GM12878 (cell line): ENCODE measurements around the gene EAF1. TPM values are rescaled to one million over a fixed set of nuclear protein-coding genes. Genes with fewer than 3 reads are reported as not detected.

ENCODE experiments used
- ATAC-seq: fragments of 200-7000 bp; cut with Tn5 transposase; 3 replicates; pipeline ENCODE4 v1.9.1; 2020; ENCODE audit warnings: mild to moderate bottlenecking, moderate library complexity
- BruUV-seq: library from RNA; stranded (reverse); fragments of 400-500 nt; replicated peaks from 2 replicates; lab custom pipeline; 2021; lab: Mats Ljungman, UMichigan
- CTCF ChIA-PET: fragments of 300-600 bp; sonication (Branson Sonifier 250); formaldehyde crosslinking; extraction: SDS; loops from one replicate; lab custom pipeline; 2021; ENCODE audit warnings: inconsistent platforms; lab: Yijun Ruan, JAX
- POLR2A ChIA-PET: fragments of 350-600 bp; formaldehyde crosslinking; extraction: SDS; loops from one replicate; lab custom pipeline; 2021; ENCODE audit warnings: inconsistent platforms; lab: Charles Lee
- RAD21 ChIA-PET: fragments of 300-600 bp; sonication (Branson Sonifier 250); formaldehyde crosslinking; loops from one replicate; lab custom pipeline; 2023; ENCODE audit warnings: antibody characterized with exemption; ENCODE audit not compliant: unreplicated experiment; lab: Charles Lee
- SMC1A ChIA-PET: fragments of 300-600 bp; sonication (Branson Sonifier 250); formaldehyde crosslinking; loops from one replicate; lab custom pipeline; 2023; ENCODE audit not compliant: unreplicated experiment, uncharacterized antibody; lab: Charles Lee
- DNase-seq: peaks from one replicate; pipeline ENCODE4 v3.0.0-alpha.2; 2011; ENCODE audit warnings: low read depth, low spot score
- FAIRE-seq: peaks from 3 replicates; lab custom pipeline; 2011; peaks lifted over from hg19 to GRCh38; lab: Jason Lieb, UNC
- H2AFZ ChIP-seq: 2 replicates; pipeline ENCODE4 v1.6.0; 2011; ENCODE audit warnings: low read depth, low read length, control low read depth; ENCODE audit not compliant: control insufficient read depth
- H3K27ac ChIP-seq: 2 replicates; pipeline ENCODE4 v1.5.1; 2011; ENCODE audit warnings: control low read depth; ENCODE audit not compliant: control insufficient read depth, insufficient read depth
- H3K27me3 ChIP-seq, 2 experiments: replicated peaks in 1 of 2; 2 replicates each; pipeline versions ENCODE4 v1.6.0 to v1.6.1; 2011; ENCODE audit warnings: low read length in 1 of 2; ENCODE audit not compliant: control insufficient read depth in 2 of 2, insufficient read depth in 2 of 2
- H3K36me3 ChIP-seq, 2 experiments: 2 replicates each; pipeline ENCODE4 v1.5.1; 2011; ENCODE audit warnings: low read length in 1 of 2; ENCODE audit not compliant: control insufficient read depth in 2 of 2, insufficient read depth in 2 of 2
- H3K4me1 ChIP-seq: 2 replicates; pipeline ENCODE4 v1.6.1; 2011; ENCODE audit warnings: mild to moderate bottlenecking, low read length, moderate library complexity, mixed read lengths; ENCODE audit not compliant: control insufficient read depth, insufficient read depth
- H3K4me2 ChIP-seq: 2 replicates; pipeline ENCODE4 v1.6.0; 2011; ENCODE audit warnings: control low read depth; ENCODE audit not compliant: control insufficient read depth, insufficient read depth
- H3K4me3 ChIP-seq: fragments of 200-600 bp; sonication (generic); 2 replicates; pipeline ENCODE4 v1.5.1; 2016
- H3K79me2 ChIP-seq: 2 replicates; pipeline ENCODE4 v1.6.0; 2011; ENCODE audit warnings: low read length; ENCODE audit not compliant: control insufficient read depth, insufficient read depth
- H3K9ac ChIP-seq: 2 replicates; pipeline ENCODE4 v1.8.0; 2011; ENCODE audit warnings: low read length, control low read depth, mixed read lengths; ENCODE audit not compliant: control insufficient read depth, insufficient read depth
- H3K9me3 ChIP-seq: replicated peaks from 3 replicates; pipeline ENCODE4 v1.5.1; 2011; ENCODE audit warnings: mild to moderate bottlenecking, low read length; ENCODE audit not compliant: control insufficient read depth, insufficient read depth
- H4K20me1 ChIP-seq: 2 replicates; pipeline ENCODE4 v1.6.0; 2011; ENCODE audit not compliant: control insufficient read depth, insufficient read depth
- CBX5 ChIP-seq: sonication (generic); IDR thresholded peaks from 2 replicates; pipeline ENCODE4 v1.6.1; 2016; ENCODE audit warnings: low read depth, moderate library complexity, mild to moderate bottlenecking, inconsistent platforms
- CEBPB ChIP-seq, 2 experiments: fragments of 150-350 bp in 1 of 2; IDR thresholded peaks; 2 replicates each; pipeline ENCODE4 v1.6.1; 2012 to 2014; ENCODE audit warnings: low read depth in 2 of 2, low read length in 2 of 2, borderline replicate concordance in 1 of 2, inconsistent platforms in 1 of 2
- CREB1 ChIP-seq: IDR thresholded peaks from 2 replicates; pipeline ENCODE4 v1.6.1; 2012; ENCODE audit warnings: low read depth, mild to moderate bottlenecking, inconsistent platforms
- ETV6 ChIP-seq, 2 experiments: fragments of 450-650 bp in 1 of 2; IDR thresholded peaks in 1 of 2; conservative IDR thresholded peaks in 1 of 2; 2 replicates each; pipeline ENCODE4 v1.6.1; 2014; ENCODE audit warnings: antibody characterized with exemption in 1 of 2, borderline replicate concordance in 1 of 2, low read depth in 1 of 2, mild to moderate bottlenecking in 1 of 2, moderate library complexity in 1 of 2
- KAT2A ChIP-seq: conservative IDR thresholded peaks from 2 replicates; pipeline ENCODE4 v1.6.1; 2011; ENCODE audit warnings: low read depth, low read length; ENCODE audit not compliant: control insufficient read depth
- ZNF384 ChIP-seq: IDR thresholded peaks from 2 replicates; pipeline ENCODE4 v1.6.1; 2012; ENCODE audit warnings: low read depth, mild to moderate bottlenecking, low read length, improper control_type of control experiment, borderline replicate concordance
- WGBS: methylation state at CpG from one replicate; pipeline ENCODE4 v1.1.6; 2016; ENCODE audit warnings: low lambda C conversion rate; ENCODE audit not compliant: insufficient replicate concordance, insufficient coverage; ENCODE audit errors: missing lambda C conversion rate; 5-methylcytosine and 5-hydroxymethylcytosine counted together
- in situ Hi-C: fragments of 300-500 bp; cut with MboI; formaldehyde crosslinking; loops from 9 replicates; pipeline ENCODE4 v1.14.3; 2018; ENCODE audit warnings: mixed read lengths
- intact Hi-C: fragments of 100-400 bp; cut with micrococcal nuclease; formaldehyde crosslinking; loops from one replicate; pipeline ENCODE4 v1.14.2; 2022; ENCODE audit not compliant: unreplicated experiment
- polyA plus RNA-seq, 11 experiments: library from polyadenylated mRNA; depleted of rRNA in 4 of 11; unstranded in 6 of 11; stranded (reverse) in 5 of 11; fragments of >200 nt; fragmentation: Nextera tagmentation in 4 of 11; fragmentation: Illumina TruSeq in 1 of 11; extraction: Ambion mirVana in 4 of 11; extraction: Trizol in 1 of 11; gene quantifications; 1 replicate in 1 of 11; 2 replicates in 10 of 11; pipeline versions ENCODE4 v1.2.1 to v1.2.3, GENCODE V29; 2011 to 2016; ENCODE audit warnings: inconsistent platforms in 2 of 11, missing spikeins in 2 of 11, low read depth in 1 of 11
- total RNA-seq, 4 experiments: library from RNA; depleted of rRNA in 3 of 4; stranded (reverse); fragments of >200 nt in 3 of 4; fragmentation: Illumina TruSeq in 1 of 4; extraction: Trizol in 1 of 4; gene quantifications; 2 replicates each; pipeline versions ENCODE4 v1.2.1 to v1.2.3, GENCODE V29; 2013 to 2021
- TF ChIP-seq, protein P1 (sequence below): fragments of 450-650 bp; IDR thresholded peaks from 2 replicates; pipeline ENCODE4 v1.6.1; 2017; ENCODE audit warnings: mild to moderate bottlenecking, moderate library complexity
- TF ChIP-seq, protein P2 (sequence below): fragments of 150-350 bp; IDR thresholded peaks from 2 replicates; pipeline ENCODE4 v1.6.1; 2014; ENCODE audit warnings: mild to moderate bottlenecking, low read depth, low read length

Gene EAF1
- total and polyA plus RNA-seq, 10 of the 15 experiments (the other 5 are each of a cell fraction or from before 2014, with no cell fraction given) = 6.8 to 21.6 (median 15.6) TPM

DNA sequence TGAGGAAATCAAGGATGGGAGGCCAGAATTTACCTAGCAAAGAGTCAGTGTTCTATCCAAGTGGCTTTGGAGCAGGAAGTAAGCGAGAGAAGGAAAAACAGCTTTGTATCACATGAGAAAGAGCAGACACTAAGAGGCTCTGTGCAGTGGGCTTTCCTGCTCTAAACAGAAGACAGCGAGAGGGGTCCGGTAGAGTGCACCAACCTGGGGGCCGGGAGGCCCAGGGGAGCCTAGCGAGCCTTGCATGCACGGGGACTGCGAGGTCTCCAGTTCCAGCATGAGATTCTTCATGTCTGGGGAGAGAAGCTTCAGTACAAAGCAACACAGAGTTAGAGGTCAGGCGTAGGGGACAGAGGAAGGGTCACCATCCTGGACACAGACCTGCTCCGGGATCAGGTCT, 60.6 kb downstream of the EAF1 start:
- no peak for ATAC-seq
- no peak overlapping the region for H3K9ac ChIP-seq
- no peaks in the 10 kb centered on the region for H3K27me3 ChIP-seq
- no peaks in the 10 kb centered on the region for H4K20me1 ChIP-seq
- no peaks in the 10 kb centered on the region for H3K36me3 ChIP-seq
- H3K9me3 ChIP-seq = no peaks in the 10 kb centered on the region; the same call in 2 of the 3 replicates
- intact Hi-C loops (no loop called here), in situ Hi-C loops (no loop called here)
- no peak for TF ChIP-seq CREB1
- no peak for TF ChIP-seq ZNF384
- no peak overlapping the region for H3K4me3 ChIP-seq
- ChIA-PET CTCF (no interaction called here), POLR2A (no interaction called here), RAD21 (no interaction called here), SMC1A (interaction anchor here (1.4 kb wide), 1 partner anchor 16 kb away, joined by 3 read pairs; no protein-coding TSS in a partner anchor)
- H3K79me2 ChIP-seq = no peaks in the 10 kb centered on the region
- peaks cover 9% of the 10 kb centered on the region for H3K4me1 ChIP-seq
- no peak overlapping the region for H3K27ac ChIP-seq
- FAIRE-seq = no peak
- BruUV-seq = no TSS peak
- 74% methylated on average over 9 of the region's 9 CpGs for WGBS
- no peak overlapping the region for H2AFZ ChIP-seq
- DNase-seq = no peak
- no peak overlapping the region for H3K4me2 ChIP-seq

DNA sequence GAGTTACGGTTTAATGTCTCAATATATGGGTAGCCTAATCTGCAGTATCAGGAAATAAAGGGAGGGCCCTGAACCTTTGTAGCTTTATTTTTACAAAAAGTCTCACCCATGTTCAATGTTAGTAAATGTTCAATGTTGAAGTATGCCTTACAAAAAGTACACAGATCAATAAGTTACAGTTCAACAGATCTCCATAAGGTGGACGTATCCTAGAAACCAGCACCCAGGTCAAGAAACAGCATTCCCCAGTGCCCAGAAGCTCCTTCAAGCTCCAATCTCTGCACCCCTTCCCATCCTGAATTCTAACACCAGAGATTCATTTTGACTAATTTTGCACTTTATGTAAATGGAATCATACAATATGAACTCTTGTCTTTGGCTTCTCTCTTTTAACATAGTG, 62.8 kb downstream of the EAF1 start:
- DNase-seq (no peak), FAIRE-seq (peak; percentile 61), ATAC-seq (no peak)
- WGBS = 97% methylated on average over 2 of the region's 2 CpGs
- no peak overlapping the region for H3K27ac ChIP-seq
- no peak overlapping the region for H3K9ac ChIP-seq
- ChIA-PET SMC1A (interaction anchor here (0.5 to 1.6 kb wide), 3 partner anchors 10 to 69 kb away, joined by 3 to 8 read pairs (median 4); no protein-coding TSS in a partner anchor), RAD21 (no interaction called here), CTCF (interaction anchor here (1.2 to 1.6 kb wide), 3 partner anchors 11 to 72 kb away, joined by 3 to 5 read pairs (median 4); no protein-coding TSS in a partner anchor), POLR2A (no interaction called here)
- TF ChIP-seq CEBPB (IDR thresholded peaks at IDR 0.05; ENCODE audit: borderline replicate concordance in 1 of 2, low read depth in 2 of 2, low read length in 2 of 2) (no peak), KAT2A (no peak), ETV6 (conservative IDR thresholded peaks at IDR 0.05 in 1 of 2, IDR thresholded peaks at IDR 0.05 in 1 of 2; ENCODE audit: borderline replicate concordance in 1 of 2, low read depth in 1 of 2) (no peak), CBX5 (no peak)
- TF ChIP-seq, protein P1, sequence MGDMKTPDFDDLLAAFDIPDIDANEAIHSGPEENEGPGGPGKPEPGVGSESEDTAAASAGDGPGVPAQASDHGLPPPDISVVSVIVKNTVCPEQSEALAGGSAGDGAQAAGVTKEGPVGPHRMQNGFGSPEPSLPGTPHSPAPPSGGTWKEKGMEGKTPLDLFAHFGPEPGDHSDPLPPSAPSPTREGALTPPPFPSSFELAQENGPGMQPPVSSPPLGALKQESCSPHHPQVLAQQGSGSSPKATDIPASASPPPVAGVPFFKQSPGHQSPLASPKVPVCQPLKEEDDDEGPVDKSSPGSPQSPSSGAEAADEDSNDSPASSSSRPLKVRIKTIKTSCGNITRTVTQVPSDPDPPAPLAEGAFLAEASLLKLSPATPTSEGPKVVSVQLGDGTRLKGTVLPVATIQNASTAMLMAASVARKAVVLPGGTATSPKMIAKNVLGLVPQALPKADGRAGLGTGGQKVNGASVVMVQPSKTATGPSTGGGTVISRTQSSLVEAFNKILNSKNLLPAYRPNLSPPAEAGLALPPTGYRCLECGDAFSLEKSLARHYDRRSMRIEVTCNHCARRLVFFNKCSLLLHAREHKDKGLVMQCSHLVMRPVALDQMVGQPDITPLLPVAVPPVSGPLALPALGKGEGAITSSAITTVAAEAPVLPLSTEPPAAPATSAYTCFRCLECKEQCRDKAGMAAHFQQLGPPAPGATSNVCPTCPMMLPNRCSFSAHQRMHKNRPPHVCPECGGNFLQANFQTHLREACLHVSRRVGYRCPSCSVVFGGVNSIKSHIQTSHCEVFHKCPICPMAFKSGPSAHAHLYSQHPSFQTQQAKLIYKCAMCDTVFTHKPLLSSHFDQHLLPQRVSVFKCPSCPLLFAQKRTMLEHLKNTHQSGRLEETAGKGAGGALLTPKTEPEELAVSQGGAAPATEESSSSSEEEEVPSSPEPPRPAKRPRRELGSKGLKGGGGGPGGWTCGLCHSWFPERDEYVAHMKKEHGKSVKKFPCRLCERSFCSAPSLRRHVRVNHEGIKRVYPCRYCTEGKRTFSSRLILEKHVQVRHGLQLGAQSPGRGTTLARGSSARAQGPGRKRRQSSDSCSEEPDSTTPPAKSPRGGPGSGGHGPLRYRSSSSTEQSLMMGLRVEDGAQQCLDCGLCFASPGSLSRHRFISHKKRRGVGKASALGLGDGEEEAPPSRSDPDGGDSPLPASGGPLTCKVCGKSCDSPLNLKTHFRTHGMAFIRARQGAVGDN = no peak
- TF ChIP-seq, protein P2, sequence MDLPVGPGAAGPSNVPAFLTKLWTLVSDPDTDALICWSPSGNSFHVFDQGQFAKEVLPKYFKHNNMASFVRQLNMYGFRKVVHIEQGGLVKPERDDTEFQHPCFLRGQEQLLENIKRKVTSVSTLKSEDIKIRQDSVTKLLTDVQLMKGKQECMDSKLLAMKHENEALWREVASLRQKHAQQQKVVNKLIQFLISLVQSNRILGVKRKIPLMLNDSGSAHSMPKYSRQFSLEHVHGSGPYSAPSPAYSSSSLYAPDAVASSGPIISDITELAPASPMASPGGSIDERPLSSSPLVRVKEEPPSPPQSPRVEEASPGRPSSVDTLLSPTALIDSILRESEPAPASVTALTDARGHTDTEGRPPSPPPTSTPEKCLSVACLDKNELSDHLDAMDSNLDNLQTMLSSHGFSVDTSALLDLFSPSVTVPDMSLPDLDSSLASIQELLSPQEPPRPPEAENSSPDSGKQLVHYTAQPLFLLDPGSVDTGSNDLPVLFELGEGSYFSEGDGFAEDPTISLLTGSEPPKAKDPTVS = no peak
- no peaks in the 10 kb centered on the region for H3K79me2 ChIP-seq
- H3K4me2 ChIP-seq = no peak overlapping the region
- H3K36me3 ChIP-seq = no peaks in the 10 kb centered on the region
- H2AFZ ChIP-seq = no peak overlapping the region
- H3K9me3 ChIP-seq = no peaks in the 10 kb centered on the region; the same call in 2 of the 3 replicates
- no TSS peak for BruUV-seq
- no peak overlapping the region for H3K4me3 ChIP-seq
- intact Hi-C loops = no loop called here
- no peaks in the 10 kb centered on the region for H3K27me3 ChIP-seq
- H3K4me1 ChIP-seq = peaks cover 9% of the 10 kb centered on the region
- in situ Hi-C loops = no loop called here
- H4K20me1 ChIP-seq = no peaks in the 10 kb centered on the region
